Stomach (tissue), 4 donors: ENCODE measurements around the gene SYCE1L.

ENCODE experiments used
- POLR2A ChIP-seq, 4 donors: fragments of 450-650 bp; IDR thresholded peaks; one replicate each; pipeline ENCODE4 v1.6.1; 2016; ENCODE audit warnings: antibody characterized with exemption in 4 of 4, control low read depth in 2 of 4, mild to moderate bottlenecking in 1 of 4, moderate library complexity in 1 of 4
- TF ChIP-seq, protein P1 (sequence below), 7 experiments: fragments of 450-650 bp in 4 of 7; fragments of 200-600 bp in 3 of 7; sonication (generic) in 3 of 7; IDR thresholded peaks; one replicate each; pipeline ENCODE4 v1.5.1; 2016 to 2019; ENCODE audit warnings: antibody characterized with exemption in 7 of 7, control low read depth in 2 of 7, mild to moderate bottlenecking in 1 of 7

GRCh38 chr16:77223184-77223583, 24.0 kb downstream of the SYCE1L start:
- TF ChIP-seq POLR2A (IDR thresholded peaks at IDR 0.05) = no peak
- TF ChIP-seq, protein P1, sequence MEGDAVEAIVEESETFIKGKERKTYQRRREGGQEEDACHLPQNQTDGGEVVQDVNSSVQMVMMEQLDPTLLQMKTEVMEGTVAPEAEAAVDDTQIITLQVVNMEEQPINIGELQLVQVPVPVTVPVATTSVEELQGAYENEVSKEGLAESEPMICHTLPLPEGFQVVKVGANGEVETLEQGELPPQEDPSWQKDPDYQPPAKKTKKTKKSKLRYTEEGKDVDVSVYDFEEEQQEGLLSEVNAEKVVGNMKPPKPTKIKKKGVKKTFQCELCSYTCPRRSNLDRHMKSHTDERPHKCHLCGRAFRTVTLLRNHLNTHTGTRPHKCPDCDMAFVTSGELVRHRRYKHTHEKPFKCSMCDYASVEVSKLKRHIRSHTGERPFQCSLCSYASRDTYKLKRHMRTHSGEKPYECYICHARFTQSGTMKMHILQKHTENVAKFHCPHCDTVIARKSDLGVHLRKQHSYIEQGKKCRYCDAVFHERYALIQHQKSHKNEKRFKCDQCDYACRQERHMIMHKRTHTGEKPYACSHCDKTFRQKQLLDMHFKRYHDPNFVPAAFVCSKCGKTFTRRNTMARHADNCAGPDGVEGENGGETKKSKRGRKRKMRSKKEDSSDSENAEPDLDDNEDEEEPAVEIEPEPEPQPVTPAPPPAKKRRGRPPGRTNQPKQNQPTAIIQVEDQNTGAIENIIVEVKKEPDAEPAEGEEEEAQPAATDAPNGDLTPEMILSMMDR (IDR thresholded peaks at IDR 0.05) = no peak
